Mucosa of rectum (tissue), 2 donors: ENCODE data around the gene IFT52.
A peak's percentile ranks its signal among the peaks of the same experiment; 100 is the strongest.

Source experiments
- H3K27ac ChIP-seq, 2 donors: one replicate each; pipeline ENCODE4 v1.7.0; 2013; ENCODE audit warnings: inconsistent platforms in 2 of 2, low read depth in 2 of 2, low read length in 2 of 2
- H3K27me3 ChIP-seq, 2 donors: one replicate each; pipeline ENCODE4 v1.7.0; 2013; ENCODE audit warnings: low read length in 2 of 2; ENCODE audit not compliant: control insufficient read depth in 2 of 2, insufficient read depth in 2 of 2
- H3K36me3 ChIP-seq, 2 donors: one replicate each; pipeline ENCODE4 v1.7.0; 2013; ENCODE audit warnings: low read length in 2 of 2; ENCODE audit not compliant: control insufficient read depth in 2 of 2, insufficient read depth in 2 of 2
- H3K4me1 ChIP-seq, 2 donors: one replicate each; pipeline ENCODE4 v1.7.0; 2013; ENCODE audit warnings: low read length in 2 of 2, mild to moderate bottlenecking in 1 of 2; ENCODE audit not compliant: control insufficient read depth in 2 of 2, insufficient read depth in 2 of 2
- H3K4me3 ChIP-seq, 2 donors: one replicate each; pipeline ENCODE4 v1.7.0; 2013; ENCODE audit warnings: low read length in 2 of 2
- H3K9ac ChIP-seq, 2 donors: one replicate each; pipeline ENCODE4 v1.7.0; 2013; ENCODE audit warnings: low read length in 2 of 2, low read depth in 1 of 2, mild to moderate bottlenecking in 1 of 2
- H3K9me3 ChIP-seq, 2 donors: one replicate each; pipeline ENCODE4 v1.7.0; 2013; ENCODE audit warnings: low read length in 2 of 2; ENCODE audit not compliant: control insufficient read depth in 2 of 2
- donor health status: healthy.
- donor health status: Normal muscosa, but diverticular disease.

The IFT52 gene

GRCh38 chr20:43662943-43663655 lies 72.4 kb downstream of the IFT52 start:
- no peak overlapping the region for H3K27ac ChIP-seq
- no peaks in the 10 kb centered on the region for H3K27me3 ChIP-seq
- H3K9me3 ChIP-seq, result no peaks in the 10 kb centered on the region
- H3K4me3 ChIP-seq, result no peak overlapping the region
- H3K36me3 ChIP-seq, result no peaks in the 10 kb centered on the region
- no peak overlapping the region for H3K9ac ChIP-seq
- peaks cover 10 to 12% of the 10 kb centered on the region in 2 donors for H3K4me1 ChIP-seq

GRCh38 chr20:43665466-43666176 lies 74.9 kb downstream of the IFT52 start:
- H3K4me1 ChIP-seq, result peaks cover 9 to 10% of the 10 kb centered on the region in 2 donors
- H3K27ac ChIP-seq, result no peak overlapping the region
- H3K4me3 ChIP-seq, result no peak overlapping the region
- H3K27me3 ChIP-seq, result no peaks in the 10 kb centered on the region
- H3K9ac ChIP-seq, result no peak overlapping the region
- H3K9me3 ChIP-seq, result no peaks in the 10 kb centered on the region
- no peaks in the 10 kb centered on the region for H3K36me3 ChIP-seq

DNA sequence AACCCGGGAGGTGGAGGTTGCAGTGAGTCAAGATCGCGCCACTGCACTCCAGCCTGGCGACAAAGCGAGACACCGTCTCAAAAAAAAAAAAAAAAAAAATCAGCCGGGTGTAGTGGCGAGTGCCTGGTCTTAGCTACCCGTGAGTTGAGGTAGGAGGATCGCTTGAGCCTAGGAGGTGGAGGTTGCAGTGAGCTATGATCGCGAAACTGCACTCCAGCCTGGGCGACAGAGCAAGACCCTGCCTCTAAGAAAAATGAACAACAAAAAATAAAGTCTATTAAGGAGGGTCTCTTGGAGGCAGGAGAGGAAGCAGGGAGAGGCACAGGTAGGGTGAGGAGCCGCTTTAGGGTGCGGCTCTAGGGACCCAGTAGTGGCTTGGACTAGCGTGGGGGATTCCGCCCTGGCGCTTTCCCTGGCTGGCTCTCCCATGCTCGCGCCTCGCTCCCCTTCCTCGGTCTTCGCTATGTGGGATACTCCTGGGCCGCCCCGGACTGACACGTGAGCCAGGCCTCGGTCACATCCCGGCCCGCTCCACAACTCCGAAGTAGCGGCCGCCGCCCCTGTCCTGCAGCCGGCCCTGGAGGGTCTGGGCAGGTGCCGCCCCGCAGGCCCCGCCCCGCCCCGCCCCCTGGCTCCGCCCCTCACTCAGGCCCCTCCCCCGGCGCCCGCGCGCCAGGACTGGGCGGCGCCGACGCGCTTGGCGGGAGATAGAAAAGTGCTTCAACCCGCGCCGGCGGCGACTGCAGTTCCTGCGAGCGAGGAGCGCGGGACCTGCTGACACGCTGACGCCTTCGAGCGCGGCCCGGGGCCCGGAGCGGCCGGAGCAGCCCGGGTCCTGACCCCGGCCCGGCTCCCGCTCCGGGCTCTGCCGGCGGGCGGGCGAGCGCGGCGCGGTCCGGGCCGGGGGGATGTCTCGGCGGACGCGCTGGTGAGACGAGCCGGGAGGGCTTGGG lies 75.9 kb downstream of the IFT52 start, which contains the start of gene MYBL2:
MYBL2 (plus strand) TSS at position 739 of the 953 bp plus-strand sequence; CDS start at position 909, 170 bp downstream.
- Histone ChIP-seq H3K4me3 (peak within 1 kb of the TSS; percentile 65 to 67), H3K4me1 (peaks cover 9 to 10% of the 10 kb centered on the region in 2 donors), H3K27me3 (no peaks in the 10 kb centered on the region), H3K27ac (no peak within 1 kb of the TSS), H3K9me3 (no peaks in the 10 kb centered on the region), H3K36me3 (no peaks in the 10 kb centered on the region), H3K9ac (peak within 1 kb of the TSS in 1 of 2 donors; percentile 59)

GRCh38 chr20:43667341-43668132 lies 76.8 kb downstream of the IFT52 start:
- H3K36me3 ChIP-seq, result no peaks in the 10 kb centered on the region
- no peak overlapping the region for H3K27ac ChIP-seq
- H3K4me1 ChIP-seq, result peaks cover 9 to 10% of the 10 kb centered on the region in 2 donors
- peak overlapping the region; percentile 35 to 38 for H3K4me3 ChIP-seq
- H3K27me3 ChIP-seq, result no peaks in the 10 kb centered on the region
- H3K9ac ChIP-seq, result no peak overlapping the region
- H3K9me3 ChIP-seq, result no peaks in the 10 kb centered on the region

GRCh38 chr20:43669332-43669731 lies 78.6 kb downstream of the IFT52 start:
- H3K9me3 ChIP-seq, result no peaks in the 10 kb centered on the region
- no peaks in the 10 kb centered on the region for H3K36me3 ChIP-seq
- no peak overlapping the region for H3K27ac ChIP-seq
- no peaks in the 10 kb centered on the region for H3K27me3 ChIP-seq
- H3K4me3 ChIP-seq, result no peak overlapping the region
- H3K9ac ChIP-seq, result no peak overlapping the region
- peaks cover 6% of the 10 kb centered on the region in 2 donors for H3K4me1 ChIP-seq

DNA sequence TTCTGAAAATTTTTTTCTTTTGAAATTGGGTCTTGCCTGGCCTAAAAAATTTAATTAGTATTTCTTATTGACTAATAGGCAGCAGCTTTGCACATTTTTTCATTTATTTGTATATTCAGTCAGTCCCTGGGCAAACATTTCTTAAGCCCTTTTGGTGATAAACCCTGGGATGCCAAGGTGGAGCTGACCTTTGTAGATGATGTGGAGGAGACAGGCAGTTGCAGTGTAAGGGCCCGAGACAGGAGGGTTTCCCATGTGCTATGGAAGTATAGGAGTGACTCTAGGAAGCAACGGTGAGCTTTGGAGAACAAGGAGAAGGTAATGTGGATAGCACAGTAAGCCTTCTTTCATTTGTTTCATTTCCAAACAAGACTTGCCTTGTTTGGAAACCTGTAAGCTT lies 79.7 kb downstream of the IFT52 start:
- H3K4me3 ChIP-seq, result no peak overlapping the region
- H3K4me1 ChIP-seq, result peaks cover 6% of the 10 kb centered on the region in 2 donors
- H3K36me3 ChIP-seq, result no peaks in the 10 kb centered on the region
- no peaks in the 10 kb centered on the region for H3K9me3 ChIP-seq
- no peak overlapping the region for H3K27ac ChIP-seq
- no peak overlapping the region for H3K9ac ChIP-seq
- H3K27me3 ChIP-seq, result no peaks in the 10 kb centered on the region

DNA sequence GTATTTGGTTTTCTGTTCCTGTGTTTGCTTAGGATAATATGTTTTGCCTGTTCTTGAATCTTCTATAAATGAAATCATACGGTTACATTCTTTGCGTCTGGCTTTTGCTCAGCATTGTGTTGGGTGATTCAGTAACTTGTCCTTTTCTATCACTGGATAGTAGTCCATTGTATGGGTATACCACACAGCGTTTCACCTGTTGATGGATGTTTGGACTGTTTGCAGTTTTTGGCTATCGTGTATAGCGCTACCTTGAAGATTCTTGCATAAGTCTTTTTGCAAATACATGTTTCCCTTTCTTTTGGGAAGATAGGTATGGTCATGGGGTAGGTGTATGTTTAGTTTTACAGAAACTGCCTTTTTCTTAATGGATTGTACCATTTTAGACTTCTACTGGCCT lies 85.6 kb downstream of the IFT52 start:
- Histone ChIP-seq H3K4me1 (no peaks in the 10 kb centered on the region), H3K27me3 (no peaks in the 10 kb centered on the region), H3K27ac (no peak overlapping the region), H3K9me3 (no peaks in the 10 kb centered on the region), H3K4me3 (no peak overlapping the region), H3K9ac (no peak overlapping the region), H3K36me3 (no peaks in the 10 kb centered on the region)

DNA sequence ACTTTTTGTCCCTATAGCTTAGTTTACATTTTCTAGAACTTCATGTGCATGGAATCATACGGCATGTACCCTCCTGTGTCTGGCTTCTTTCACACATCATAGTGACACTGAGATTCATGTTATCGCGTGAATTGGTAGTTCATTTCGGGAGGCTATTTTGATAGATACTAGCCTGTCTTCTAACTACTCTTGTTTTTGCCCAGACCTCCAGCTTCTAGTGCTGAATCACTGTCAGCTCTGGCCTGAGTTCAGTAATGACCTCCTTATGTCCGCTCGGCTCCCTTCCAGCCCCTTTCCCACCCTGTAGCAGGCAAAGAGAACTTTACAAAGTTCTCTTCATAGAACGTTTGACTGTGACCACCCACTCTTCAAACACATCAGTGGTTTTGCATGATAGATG lies 90.2 kb downstream of the IFT52 start:
- Histone ChIP-seq H3K4me3 (peak overlapping the region in 1 of 2 donors; percentile 50), H3K9ac (peak overlapping the region in 1 of 2 donors; percentile 32), H3K36me3 (no peaks in the 10 kb centered on the region), H3K27me3 (no peaks in the 10 kb centered on the region), H3K27ac (peak overlapping the region; percentile 61 to 83), H3K9me3 (no peaks in the 10 kb centered on the region), H3K4me1 (no peaks in the 10 kb centered on the region)

DNA sequence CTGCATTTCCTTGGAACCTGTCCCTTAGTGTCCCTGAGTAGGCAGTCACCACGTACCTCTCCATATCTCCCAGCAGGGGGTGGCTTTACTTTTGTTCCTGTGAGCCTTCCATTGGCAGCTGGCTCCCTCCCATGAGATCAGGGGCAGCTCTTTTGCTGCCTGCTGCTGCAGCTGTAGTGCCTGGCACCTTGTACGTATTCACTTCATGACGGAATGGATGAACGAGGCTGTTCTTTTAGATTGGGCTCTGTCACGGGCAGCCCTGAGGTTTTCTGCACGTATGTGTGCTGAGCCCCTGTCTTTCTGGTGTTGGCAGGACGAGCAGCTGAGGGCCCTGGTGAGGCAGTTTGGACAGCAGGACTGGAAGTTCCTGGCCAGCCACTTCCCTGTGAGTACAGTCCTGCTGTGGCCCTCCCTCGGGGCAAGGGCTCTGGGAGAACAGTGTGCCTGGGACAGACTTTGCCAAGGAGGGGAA lies 90.8 kb downstream of the IFT52 start:
- H3K36me3 ChIP-seq, result no peaks in the 10 kb centered on the region
- peak overlapping the region; percentile 61 to 83 for H3K27ac ChIP-seq
- peak overlapping the region; percentile 5 to 50 for H3K4me3 ChIP-seq
- peak overlapping the region in 1 of 2 donors; percentile 32 for H3K9ac ChIP-seq
- H3K4me1 ChIP-seq, result no peaks in the 10 kb centered on the region
- H3K27me3 ChIP-seq, result no peaks in the 10 kb centered on the region
- no peaks in the 10 kb centered on the region for H3K9me3 ChIP-seq
